NCI-H524 (cell line): Measurements from ENCODE around the gene PPTC7.
"Not testable (repeated sequence)": the region's sequence is repeated elsewhere in the genome, so short reads cannot be mapped to it uniquely, and the experiment has no call there.

Source experiments
- DNase-seq, 2 experiments: peaks; one replicate each; lab custom pipeline; 2025; lab: John Stamatoyannopoulos, UW

PPTC7 gene

GRCh38 chr12:110561471-110562201, 21.5 kb downstream of the PPTC7 start:
- no peak for DNase-seq

DNA sequence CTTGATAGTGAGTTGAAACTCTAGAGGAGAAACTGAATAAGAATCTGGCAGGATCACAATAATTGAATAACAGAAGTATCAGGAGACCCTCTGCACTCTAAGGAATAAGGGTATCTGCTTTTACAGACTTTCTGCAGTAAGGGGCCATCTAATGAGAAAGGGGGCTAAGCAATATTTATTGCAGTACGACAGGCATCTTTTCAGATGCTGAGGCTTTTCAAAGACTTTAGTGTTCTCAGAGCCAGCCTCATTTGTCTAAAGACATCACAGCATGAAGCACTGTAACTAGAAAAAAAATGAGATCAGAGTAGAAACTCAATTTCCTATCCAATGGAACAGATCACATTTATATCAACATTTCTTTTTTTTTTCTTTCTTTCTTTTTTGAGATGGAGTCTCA, 22.2 kb downstream of the PPTC7 start:
- no peak for DNase-seq

DNA sequence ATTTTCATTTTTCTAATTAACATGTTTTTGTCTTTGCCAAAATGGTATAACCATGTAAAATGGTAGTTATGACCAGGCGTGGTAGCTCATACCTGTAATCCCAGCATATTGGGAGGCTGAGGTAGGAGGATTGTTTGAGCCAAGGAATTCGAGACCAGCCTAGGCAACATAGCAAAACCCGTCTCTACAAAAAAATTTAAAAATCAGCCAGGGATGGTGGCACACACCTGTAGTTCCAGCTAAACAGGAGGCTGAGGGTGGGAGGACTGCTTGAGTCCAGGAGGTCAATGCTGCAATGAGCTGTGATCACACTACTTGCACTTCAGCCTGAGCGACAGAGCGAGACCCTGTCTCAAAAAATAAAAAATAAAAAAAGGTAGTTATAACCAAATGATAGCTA, 23.1 kb downstream of the PPTC7 start:
- DNase-seq: no peak

DNA sequence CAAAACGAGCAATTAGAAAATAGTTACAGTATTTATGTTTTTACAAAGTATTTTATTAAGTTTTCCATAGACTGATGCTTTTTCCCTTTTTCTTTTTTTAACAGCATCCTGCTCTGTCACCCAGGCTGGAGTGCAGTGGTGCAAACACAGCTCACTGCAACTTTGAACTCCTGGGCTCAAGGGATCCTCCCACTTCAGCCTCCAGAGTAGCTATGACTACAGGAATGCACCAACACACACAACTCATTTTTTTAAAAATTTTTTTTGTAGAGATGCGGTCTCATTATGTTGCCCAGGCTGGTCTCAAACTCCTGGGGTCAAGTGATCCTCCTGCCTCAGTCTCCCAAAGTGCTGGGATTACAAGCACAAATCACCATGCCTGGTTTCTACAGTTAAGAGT, 24.2 kb downstream of the PPTC7 start:
- not testable (repeated sequence) for DNase-seq

GRCh38 chr12:110557300-110557699, 25.8 kb downstream of the PPTC7 start:
- no peak for DNase-seq

GRCh38 chr12:110556705-110557104, 26.4 kb downstream of the PPTC7 start:
- no peak for DNase-seq

GRCh38 chr12:110555577-110556406, 27.3 kb downstream of the PPTC7 start:
- no peak for DNase-seq

DNA sequence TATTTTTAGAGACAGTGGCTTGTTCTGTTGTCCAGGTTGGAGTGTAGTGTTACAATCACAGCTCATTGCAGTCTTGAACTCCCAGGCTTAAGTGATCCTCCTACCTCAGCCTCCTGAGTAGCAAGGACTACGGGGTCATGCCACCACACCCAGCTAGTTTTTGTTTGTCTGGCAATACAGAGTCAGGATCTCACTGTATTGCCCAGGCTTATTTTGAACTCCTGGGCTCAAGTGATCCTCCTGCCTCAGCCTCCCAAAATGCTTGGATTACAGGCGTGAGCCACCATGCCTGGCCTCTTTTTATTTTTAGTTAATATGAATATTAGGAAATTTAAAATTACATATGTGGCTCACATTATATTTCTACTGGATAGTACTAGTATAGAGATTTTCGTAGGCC, 28.9 kb downstream of the PPTC7 start:
- DNase-seq: no peak

- DNase-seq: no peak
Measured at GRCh38 chr12:110550981-110551380, 32.1 kb downstream of the PPTC7 start.

DNA sequence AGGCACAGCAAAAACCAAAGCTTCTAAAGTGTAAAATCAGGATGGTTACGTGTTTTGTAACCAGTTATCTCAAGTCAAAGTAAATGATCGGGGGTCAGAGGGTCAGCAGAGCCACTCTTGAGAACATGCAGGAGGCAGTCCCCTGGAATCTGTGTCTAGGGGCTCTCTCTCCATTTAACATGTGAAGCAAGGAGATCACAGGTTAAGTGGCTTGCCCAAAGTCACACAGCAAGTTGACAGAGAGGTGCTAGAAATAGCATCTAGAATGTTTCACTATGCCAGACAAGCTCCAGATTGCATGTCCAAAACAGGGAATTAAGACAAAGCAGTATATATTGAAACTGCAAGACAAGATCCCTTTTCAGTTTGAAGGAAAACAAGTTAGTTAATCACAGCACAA, 33.4 kb downstream of the PPTC7 start:
- DNase-seq: no peak

DNA sequence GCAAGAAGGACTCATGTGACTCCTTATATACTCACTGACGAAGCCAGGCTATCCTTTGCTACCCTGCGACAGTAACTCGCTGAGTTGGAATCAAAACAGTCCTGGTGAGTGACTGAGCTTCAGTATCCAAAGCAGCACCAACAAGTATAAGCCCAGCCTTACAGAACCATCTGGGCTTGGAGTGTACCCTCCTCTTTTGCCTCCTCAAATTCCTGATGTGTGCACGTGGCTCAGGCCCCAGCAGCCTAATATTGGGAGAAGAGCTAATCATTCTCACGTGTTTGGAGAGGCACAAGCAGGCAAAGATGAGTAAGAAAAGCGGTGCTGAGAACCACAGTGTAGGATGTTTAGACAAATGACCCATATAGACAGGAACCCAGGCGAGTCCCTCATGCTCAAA, 34.4 kb downstream of the PPTC7 start:
- no peak for DNase-seq

- DNase-seq: no peak
Measured at GRCh38 chr12:110547090-110547489, 36.0 kb downstream of the PPTC7 start.

DNA sequence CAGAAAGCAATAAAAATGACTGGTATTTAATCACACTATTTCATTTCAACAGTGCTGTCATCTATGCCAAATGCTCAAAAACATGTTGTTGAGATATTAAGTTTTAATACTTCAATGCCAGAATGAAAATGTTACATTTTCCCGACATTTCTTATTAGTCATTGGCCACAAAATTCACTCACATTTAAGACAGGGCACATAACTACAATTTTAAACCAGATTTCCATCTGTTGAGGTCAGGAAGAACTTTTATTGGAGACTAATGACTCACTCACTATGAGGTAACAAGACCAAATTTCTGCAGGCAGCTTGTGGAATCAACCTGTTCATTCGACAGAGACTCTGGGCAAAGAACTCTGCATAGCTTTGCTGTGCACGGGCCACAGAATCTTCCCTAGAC, 36.8 kb downstream of the PPTC7 start:
- no peak for DNase-seq

- DNase-seq: no peak
Measured at GRCh38 chr12:110545812-110546211, 37.3 kb downstream of the PPTC7 start.

GRCh38 chr12:110545259-110545658, 37.9 kb downstream of the PPTC7 start:
- DNase-seq: not testable (repeated sequence)

DNA sequence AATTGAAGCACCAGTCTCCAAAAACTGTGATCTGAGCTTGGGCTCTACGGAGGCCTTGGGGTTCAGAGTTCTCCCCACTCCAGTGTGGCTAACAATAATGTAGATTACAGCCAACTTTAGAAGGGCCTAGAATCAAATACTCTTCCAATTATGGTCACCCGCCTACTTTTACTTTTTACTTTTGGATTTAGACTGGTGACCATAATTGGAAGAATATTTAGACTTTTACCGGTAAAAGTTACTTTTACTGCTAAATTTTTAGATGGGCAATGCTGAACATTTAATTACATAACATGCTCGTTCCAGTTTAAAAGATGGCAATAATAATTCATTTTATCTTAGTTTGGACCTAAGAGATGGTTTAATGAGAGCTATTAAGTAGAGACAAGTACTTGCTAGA, 39.2 kb downstream of the PPTC7 start:
- no peak for DNase-seq

GRCh38 chr12:110543252-110543959, 39.7 kb downstream of the PPTC7 start:
- DNase-seq: peak; percentile 69 to 89

- DNase-seq: no peak
Measured at GRCh38 chr12:110540048-110540447, 43.1 kb downstream of the PPTC7 start.

GRCh38 chr12:110538869-110539622, 44.1 kb downstream of the PPTC7 start:
- DNase-seq: no peak

DNA sequence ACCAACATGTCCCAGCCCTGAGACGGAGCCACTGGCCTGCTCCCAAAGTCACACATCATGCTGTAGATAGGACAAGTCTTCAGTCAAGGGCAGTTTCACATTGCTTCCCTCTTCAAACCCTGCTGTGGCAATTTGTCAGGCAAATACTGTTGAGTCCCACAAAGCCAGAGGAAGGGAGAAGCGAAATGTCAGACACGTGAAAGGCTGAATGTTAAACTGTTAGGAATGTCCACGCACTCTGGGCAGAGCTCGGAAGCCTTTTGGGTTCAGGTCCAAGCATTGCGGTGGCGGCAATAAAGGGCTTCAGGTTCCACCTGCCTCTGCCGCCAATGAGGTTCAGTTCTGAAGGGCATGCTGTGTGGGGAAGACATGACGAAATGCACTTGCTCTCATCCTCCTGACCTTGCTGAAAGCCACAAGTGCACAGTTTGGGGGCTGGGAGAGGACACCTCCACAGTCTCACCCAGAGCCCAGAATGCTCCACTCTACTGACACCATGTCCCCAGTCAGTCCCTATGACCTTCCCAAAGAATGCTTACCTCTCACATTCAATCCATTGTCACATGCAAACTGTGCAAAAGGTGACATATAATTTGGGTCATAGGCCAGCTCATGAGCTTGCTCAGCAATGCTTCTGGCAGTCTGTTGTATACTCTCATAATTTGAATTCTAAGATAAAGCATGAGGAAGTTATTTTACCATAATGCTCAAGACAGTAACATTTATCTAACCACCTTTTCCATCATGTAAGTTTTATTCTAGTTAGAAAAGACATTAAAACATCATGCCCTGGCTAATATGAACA, 45.3 kb downstream of the PPTC7 start:
- DNase-seq: no peak
